Posterior vena cava (tissue), 2 donors: ENCODE results near the gene PSMG2. TPM values are rescaled to one million over a fixed set of nuclear protein-coding genes. Genes with fewer than 3 reads are reported as not detected.

ENCODE experiments used
- DNase-seq: peaks from one replicate; pipeline ENCODE4 v3.0.0-alpha.2; 2020; ENCODE audit warnings: low spot score
- intact Hi-C, 2 donors: fragments of 100-400 bp; cut with DNase I; formaldehyde crosslinking; loops; one replicate each; pipeline versions ENCODE4 v1.14.1 to v1.14.2; 2022 to 2023
- long read RNA-seq, 2 donors: library from polyadenylated mRNA; unstranded; transcript quantifications; one replicate each; pipeline ENCODE4 v2.0.0, GENCODE V29; 2020 to 2021
- total RNA-seq, 2 donors: library from RNA; stranded (reverse); fragmentation: NEBNext Ultra II Directional; extraction: Animal tissue kit (Norgen Biotek cat#: 25700); gene quantifications; one replicate each; pipeline ENCODE4 v1.2.1, GENCODE V29; 2021
- donor health status: DM: yes; HTN: yes; CAD: no.
- donor health status: DM: yes; HTN: yes; CAD: no.

The PSMG2 gene
- total RNA-seq = 10 to 100 TPM; 60.6 to 62.3 TPM
- long read RNA-seq, donor 1, transcript PSMG2-201 (7 exons, 1,686 nt) = major isoform, 17 of 18 reads
- long read RNA-seq, donor 1, partial matches to known transcripts = 1 of 18 reads
- long read RNA-seq, donor 1, other reads (novel, unspliced or antisense) = 0 of 18 reads
- long read RNA-seq, donor 2, transcript PSMG2-201 (7 exons, 1,686 nt) = major isoform, 100 of 107 reads
- long read RNA-seq, donor 2, partial matches to known transcripts = 0 of 107 reads
- long read RNA-seq, donor 2, other reads (novel, unspliced or antisense) = 6 of 107 reads

GRCh38 chr18:12702221-12703095 lies at the start of gene PSMG2, which contains the start of gene CEP76:
Gene PSMG2 (plus strand): TSS chr18:12703042. CDS start chr18:12703108, 66 bp downstream.
Gene CEP76 (minus strand): TSS chr18:12702723. CDS start chr18:12702548, 175 bp downstream.
- peak; percentile 97 for DNase-seq
- intact Hi-C loops = no loop called here

- no peak for DNase-seq
- intact Hi-C loops = loop anchor here (5.0 kb wide), 3 partner anchors 258 to 803 kb away; partner anchors contain the start of gene CHMP1B (in 1 of the 2)
Measured at GRCh38 chr18:12654971-12655370, 47.9 kb upstream of the PSMG2 start.

GRCh38 chr18:12656605-12656937 lies 46.3 kb upstream of the PSMG2 start:
- intact Hi-C loops = loop anchor here (5.0 kb wide), 2 partner anchors 259 to 264 kb away; no protein-coding TSS in a partner anchor
- no peak for DNase-seq

- DNase-seq = no peak
- intact Hi-C loops = loop anchor here (5.0 kb wide), 2 partner anchors 260 to 265 kb away; no protein-coding TSS in a partner anchor
Measured at GRCh38 chr18:12656938-12657683, 45.7 kb upstream of the PSMG2 start.

GRCh38 chr18:12657684-12658425 lies 45.0 kb upstream of the PSMG2 start, which contains the start of gene SPIRE1:
Gene SPIRE1 (minus strand): TSS chr18:12658107. CDS start chr18:12657866, 241 bp downstream.
- peak; percentile 91 for DNase-seq
- intact Hi-C loops = loop anchor here (5.0 kb wide), 2 partner anchors 261 to 266 kb away; no protein-coding TSS in a partner anchor

GRCh38 chr18:12658426-12659138 lies 44.3 kb upstream of the PSMG2 start:
- intact Hi-C loops = loop anchor here (5.0 kb wide), 2 partner anchors 261 to 266 kb away; no protein-coding TSS in a partner anchor
- DNase-seq = peak; percentile 83

- no peak for DNase-seq
- intact Hi-C loops = loop anchor here (5.0 kb wide), 2 partner anchors 263 to 268 kb away; no protein-coding TSS in a partner anchor
Measured at GRCh38 chr18:12659904-12660605, 42.8 kb upstream of the PSMG2 start.

GRCh38 chr18:12668041-12668440 lies 34.8 kb upstream of the PSMG2 start:
- no peak for DNase-seq
- intact Hi-C loops = no loop called here

- intact Hi-C loops = no loop called here
- DNase-seq = no peak
Measured at GRCh38 chr18:12679183-12679786, 23.6 kb upstream of the PSMG2 start.

GRCh38 chr18:12686100-12686499 lies 16.7 kb upstream of the PSMG2 start:
- intact Hi-C loops = no loop called here

GRCh38 chr18:12689256-12689850 lies 13.5 kb upstream of the PSMG2 start:
- no peak for DNase-seq
- intact Hi-C loops = no loop called here

More at GRCh38 chr18:12686100-12686499, 16.7 kb upstream of the PSMG2 start:
- DNase-seq = no peak

- no peak for DNase-seq
Measured at GRCh38 chr18:12692206-12692605, 10.6 kb upstream of the PSMG2 start.

GRCh38 chr18:12694032-12694431 lies 8.8 kb upstream of the PSMG2 start:
- no peak for DNase-seq
- intact Hi-C loops = no loop called here

More at GRCh38 chr18:12692206-12692605, 10.6 kb upstream of the PSMG2 start:
- intact Hi-C loops = no loop called here

- intact Hi-C loops = no loop called here
- DNase-seq = no peak
Measured at GRCh38 chr18:12699747-12700146, 3.1 kb upstream of the PSMG2 start.

- no peak for DNase-seq
- intact Hi-C loops = no loop called here
Measured at GRCh38 chr18:12701161-12701560, 1.7 kb upstream of the PSMG2 start.

- intact Hi-C loops = no loop called here
- DNase-seq = no peak
Measured at GRCh38 chr18:12703096-12703567, 290 bp downstream of the PSMG2 start.
